ENCODE results near the gene TWIST2.

The TWIST2 gene

DNA sequence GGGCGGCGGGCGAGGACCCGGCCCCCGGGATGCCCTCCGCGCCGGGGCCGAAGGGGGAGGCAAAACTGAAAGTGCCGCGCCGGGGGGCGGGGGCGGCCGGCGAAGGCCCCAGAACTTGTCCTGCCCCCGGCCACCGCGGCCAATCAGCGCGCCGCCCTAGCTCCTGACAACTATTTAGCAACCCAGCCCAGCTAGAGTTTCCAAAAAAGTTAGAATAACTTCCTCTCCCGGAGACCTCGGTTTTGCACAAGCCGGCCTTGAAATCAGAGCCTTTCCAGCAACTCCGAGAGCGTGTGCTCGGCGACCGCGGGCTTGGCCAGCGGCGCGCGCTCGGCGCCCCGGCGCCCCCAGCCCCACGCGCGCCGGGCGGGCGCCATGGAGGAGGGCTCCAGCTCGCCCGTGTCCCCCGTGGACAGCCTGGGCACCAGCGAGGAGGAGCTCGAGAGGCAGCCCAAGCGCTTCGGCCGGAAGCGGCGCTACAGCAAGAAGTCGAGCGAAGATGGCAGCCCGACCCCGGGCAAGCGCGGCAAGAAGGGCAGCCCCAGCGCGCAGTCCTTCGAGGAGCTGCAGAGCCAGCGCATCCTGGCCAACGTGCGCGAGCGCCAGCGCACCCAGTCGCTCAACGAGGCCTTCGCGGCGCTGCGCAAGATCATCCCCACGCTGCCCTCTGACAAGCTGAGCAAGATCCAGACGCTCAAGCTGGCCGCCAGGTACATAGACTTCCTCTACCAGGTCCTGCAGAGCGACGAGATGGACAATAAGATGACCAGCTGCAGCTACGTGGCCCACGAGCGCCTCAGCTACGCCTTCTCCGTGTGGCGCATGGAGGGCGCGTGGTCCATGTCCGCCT lies at the start of gene TWIST2:
Gene TWIST2, plus strand, starts transcription at position 245 of the 850 bp plus-strand sequence. Its CDS starts 131 bp downstream, at position 376.
- Histone ChIP-seq H3K27me3 (ENCODE audit: low read depth, low read length) (peaks cover 19% of the 10 kb centered on the region), H3K4me3 (ENCODE audit: low read depth in 1 of 2, low read length in 2 of 2) (peak within 1 kb of the TSS; percentile 55 to 84), H3K9me3 (ENCODE audit: control insufficient read depth in 1 of 2, low read length in 2 of 2) (no peaks in the 10 kb centered on the region), H3K4me1 (ENCODE audit: control insufficient read depth in 1 of 2, insufficient read depth in 2 of 2, low read length in 2 of 2) (peaks cover 0 to 31% of the 10 kb centered on the region in 2 donors), H3K36me3 (ENCODE audit: control insufficient read depth in 1 of 2, insufficient read depth in 2 of 2, low read length in 2 of 2) (no peaks in the 10 kb centered on the region), H3K27ac (ENCODE audit: low read length) (no peak within 1 kb of the TSS)

- Histone ChIP-seq H3K36me3 (ENCODE audit: control insufficient read depth in 1 of 2, insufficient read depth in 2 of 2, low read length in 2 of 2) (no peaks in the 10 kb centered on the region), H3K9me3 (ENCODE audit: control insufficient read depth in 1 of 2, low read length in 2 of 2) (no peaks in the 10 kb centered on the region), H3K27ac (ENCODE audit: low read length) (no peak overlapping the region), H3K4me1 (ENCODE audit: control insufficient read depth in 1 of 2, insufficient read depth in 2 of 2, low read length in 2 of 2) (no peaks in the 10 kb centered on the region), H3K27me3 (ENCODE audit: low read depth, low read length) (no peaks in the 10 kb centered on the region), H3K4me3 (ENCODE audit: low read depth in 1 of 2, low read length in 2 of 2) (no peak overlapping the region)
Observed at GRCh38 chr2:238801791-238802190, 46.1 kb upstream of the TWIST2 start.

- Histone ChIP-seq H3K36me3 (ENCODE audit: control insufficient read depth in 1 of 2, insufficient read depth in 2 of 2, low read length in 2 of 2) (no peaks in the 10 kb centered on the region), H3K4me3 (ENCODE audit: low read depth in 1 of 2, low read length in 2 of 2) (no peak overlapping the region), H3K27ac (ENCODE audit: low read length) (no peak overlapping the region), H3K27me3 (ENCODE audit: low read depth, low read length) (no peaks in the 10 kb centered on the region), H3K9me3 (ENCODE audit: control insufficient read depth in 1 of 2, low read length in 2 of 2) (no peaks in the 10 kb centered on the region), H3K4me1 (ENCODE audit: control insufficient read depth in 1 of 2, insufficient read depth in 2 of 2, low read length in 2 of 2) (no peaks in the 10 kb centered on the region)
Observed at GRCh38 chr2:238802957-238803356, 44.9 kb upstream of the TWIST2 start.

DNA sequence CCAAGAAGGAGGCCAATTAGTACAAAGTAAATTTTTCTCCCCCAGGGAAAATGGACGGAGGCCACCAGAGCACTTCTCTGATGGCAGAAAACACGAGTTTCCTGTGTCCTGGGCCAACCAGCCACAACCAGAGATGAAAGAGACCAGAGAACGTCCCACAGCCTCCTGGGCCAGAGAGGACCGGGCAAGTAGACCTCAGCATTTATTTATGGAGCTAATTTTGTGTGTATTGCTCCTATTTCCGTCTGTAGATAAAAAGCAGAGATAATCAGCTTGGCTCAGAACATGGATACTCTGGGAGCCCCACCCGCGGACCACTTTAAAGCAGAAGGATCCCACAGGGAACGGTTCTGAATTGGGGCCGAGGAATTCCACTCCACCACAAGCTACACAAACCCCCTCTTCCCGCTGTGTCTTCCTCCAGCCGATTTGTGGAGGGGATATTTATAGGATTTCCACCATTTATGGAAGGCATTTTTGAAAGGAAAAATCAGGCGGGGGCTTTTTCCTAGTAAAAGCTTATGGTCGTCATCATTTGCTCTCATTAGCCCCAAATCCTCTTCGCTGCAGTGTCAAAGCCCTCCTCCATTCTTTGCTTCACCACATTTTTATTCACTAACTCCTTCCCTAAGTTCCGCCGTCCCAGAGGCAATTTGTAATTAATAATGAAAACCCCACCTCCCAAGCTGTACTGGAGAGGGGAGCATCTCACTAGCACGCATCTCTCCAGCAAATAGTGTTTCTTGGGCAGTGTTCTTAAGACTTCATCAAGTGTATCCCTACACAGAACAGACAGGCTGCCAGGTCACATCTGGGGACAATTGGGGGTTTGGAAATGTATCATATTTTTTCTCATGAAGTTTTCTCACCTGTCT lies 43.7 kb upstream of the TWIST2 start:
- Histone ChIP-seq H3K9me3 (ENCODE audit: control insufficient read depth in 1 of 2, low read length in 2 of 2) (peaks cover 0 to 4% of the 10 kb centered on the region in 2 donors), H3K36me3 (ENCODE audit: control insufficient read depth in 1 of 2, insufficient read depth in 2 of 2, low read length in 2 of 2) (no peaks in the 10 kb centered on the region), H3K4me1 (ENCODE audit: control insufficient read depth in 1 of 2, insufficient read depth in 2 of 2, low read length in 2 of 2) (no peaks in the 10 kb centered on the region), H3K27me3 (ENCODE audit: low read depth, low read length) (no peaks in the 10 kb centered on the region), H3K27ac (ENCODE audit: low read length) (no peak overlapping the region), H3K4me3 (ENCODE audit: low read depth in 1 of 2, low read length in 2 of 2) (no peak overlapping the region)

- Histone ChIP-seq H3K36me3 (ENCODE audit: control insufficient read depth in 1 of 2, insufficient read depth in 2 of 2, low read length in 2 of 2) (no peaks in the 10 kb centered on the region), H3K27me3 (ENCODE audit: low read depth, low read length) (no peaks in the 10 kb centered on the region), H3K27ac (ENCODE audit: low read length) (no peak overlapping the region), H3K4me1 (ENCODE audit: control insufficient read depth in 1 of 2, insufficient read depth in 2 of 2, low read length in 2 of 2) (no peaks in the 10 kb centered on the region), H3K9me3 (ENCODE audit: control insufficient read depth in 1 of 2, low read length in 2 of 2) (peaks cover 0 to 4% of the 10 kb centered on the region in 2 donors), H3K4me3 (ENCODE audit: low read depth in 1 of 2, low read length in 2 of 2) (no peak overlapping the region)
Observed at GRCh38 chr2:238808761-238809160, 39.1 kb upstream of the TWIST2 start.

DNA sequence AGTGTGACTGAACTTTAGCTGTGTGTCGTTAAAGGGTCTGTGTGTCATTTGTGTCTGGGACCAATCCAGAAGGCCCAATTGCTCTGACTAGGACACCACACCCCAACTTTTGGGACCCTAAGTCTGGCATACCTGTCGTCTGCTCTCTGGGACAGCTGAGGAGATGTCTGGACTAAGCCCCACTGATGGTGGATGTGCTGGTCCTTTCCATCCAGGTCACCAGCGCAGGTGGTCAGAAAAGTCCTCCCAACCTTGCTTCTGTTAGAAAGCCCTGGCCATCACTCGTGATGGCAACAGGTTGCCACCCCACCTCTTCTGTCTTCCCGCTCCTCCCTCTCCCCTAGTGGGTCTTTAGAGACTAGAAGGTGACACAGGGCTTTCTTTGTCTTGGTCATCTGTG lies 37.6 kb upstream of the TWIST2 start:
- Histone ChIP-seq H3K9me3 (ENCODE audit: control insufficient read depth in 1 of 2, low read length in 2 of 2) (peaks cover 0 to 4% of the 10 kb centered on the region in 2 donors), H3K27me3 (ENCODE audit: low read depth, low read length) (no peaks in the 10 kb centered on the region), H3K36me3 (ENCODE audit: control insufficient read depth in 1 of 2, insufficient read depth in 2 of 2, low read length in 2 of 2) (no peaks in the 10 kb centered on the region), H3K4me1 (ENCODE audit: control insufficient read depth in 1 of 2, insufficient read depth in 2 of 2, low read length in 2 of 2) (no peaks in the 10 kb centered on the region), H3K27ac (ENCODE audit: low read length) (no peak overlapping the region), H3K4me3 (ENCODE audit: low read depth in 1 of 2, low read length in 2 of 2) (no peak overlapping the region)

DNA sequence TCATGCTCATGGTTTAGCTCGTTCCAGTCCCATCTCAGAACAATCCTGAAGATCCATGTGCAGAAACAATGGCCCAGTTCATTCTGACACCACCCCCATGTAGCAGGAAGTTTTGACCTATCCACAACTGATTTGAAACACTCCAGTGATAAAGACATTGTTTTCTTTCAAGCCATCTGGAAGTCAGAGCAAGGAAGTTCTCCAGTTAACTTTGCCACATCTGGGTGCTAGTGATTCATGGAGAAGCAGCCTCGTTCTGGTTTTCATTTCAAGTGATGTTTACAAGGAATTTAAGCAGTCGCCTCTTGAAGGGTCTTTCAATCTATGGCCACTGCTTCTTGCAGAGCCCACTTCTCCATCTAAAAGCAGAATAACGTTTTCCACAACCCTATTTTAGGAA lies 36.6 kb upstream of the TWIST2 start:
- no peak overlapping the region for H3K4me3 ChIP-seq (ENCODE audit: low read depth in 1 of 2, low read length in 2 of 2)
- no peaks in the 10 kb centered on the region for H3K36me3 ChIP-seq (ENCODE audit: control insufficient read depth in 1 of 2, insufficient read depth in 2 of 2, low read length in 2 of 2)
- no peak overlapping the region for H3K27ac ChIP-seq (ENCODE audit: low read length)
- peaks cover 0 to 4% of the 10 kb centered on the region in 2 donors for H3K9me3 ChIP-seq (ENCODE audit: control insufficient read depth in 1 of 2, low read length in 2 of 2)
- no peaks in the 10 kb centered on the region for H3K4me1 ChIP-seq (ENCODE audit: control insufficient read depth in 1 of 2, insufficient read depth in 2 of 2, low read length in 2 of 2)
- no peaks in the 10 kb centered on the region for H3K27me3 ChIP-seq (ENCODE audit: low read depth, low read length)

- Histone ChIP-seq H3K36me3 (ENCODE audit: control insufficient read depth in 1 of 2, insufficient read depth in 2 of 2, low read length in 2 of 2) (no peaks in the 10 kb centered on the region), H3K27me3 (ENCODE audit: low read depth, low read length) (no peaks in the 10 kb centered on the region), H3K4me3 (ENCODE audit: low read depth in 1 of 2, low read length in 2 of 2) (no peak overlapping the region), H3K27ac (ENCODE audit: low read length) (no peak overlapping the region), H3K4me1 (ENCODE audit: control insufficient read depth in 1 of 2, insufficient read depth in 2 of 2, low read length in 2 of 2) (no peaks in the 10 kb centered on the region), H3K9me3 (ENCODE audit: control insufficient read depth in 1 of 2, low read length in 2 of 2) (peaks cover 0 to 4% of the 10 kb centered on the region in 2 donors)
Observed at GRCh38 chr2:238811759-238812158, 36.1 kb upstream of the TWIST2 start.

DNA sequence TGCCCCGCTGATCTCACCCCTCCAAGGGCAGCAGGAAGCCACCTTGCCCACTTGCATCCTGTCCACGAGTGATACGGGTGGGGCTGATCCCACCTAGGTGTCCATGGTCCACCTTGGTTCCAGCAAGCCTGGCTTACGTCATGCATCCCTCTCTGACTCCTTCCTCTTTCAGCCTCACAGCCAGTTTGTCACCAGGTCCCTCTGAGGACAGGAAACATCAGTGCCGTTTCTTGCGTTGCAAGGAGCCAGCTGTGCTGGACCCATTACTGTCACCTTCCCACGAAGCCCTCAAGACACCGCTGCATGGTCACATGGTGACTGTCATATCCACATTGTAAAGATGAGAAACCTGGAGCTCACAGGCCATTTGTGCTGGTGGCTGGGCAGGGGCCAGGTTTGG lies 34.8 kb upstream of the TWIST2 start:
- no peaks in the 10 kb centered on the region for H3K27me3 ChIP-seq (ENCODE audit: low read depth, low read length)

GRCh38 chr2:238814815-238815214 lies 33.1 kb upstream of the TWIST2 start:
- Histone ChIP-seq H3K27ac (ENCODE audit: low read length) (no peak overlapping the region), H3K27me3 (ENCODE audit: low read depth, low read length) (no peaks in the 10 kb centered on the region), H3K4me3 (ENCODE audit: low read depth in 1 of 2, low read length in 2 of 2) (no peak overlapping the region), H3K4me1 (ENCODE audit: control insufficient read depth in 1 of 2, insufficient read depth in 2 of 2, low read length in 2 of 2) (no peaks in the 10 kb centered on the region), H3K9me3 (ENCODE audit: control insufficient read depth in 1 of 2, low read length in 2 of 2) (no peaks in the 10 kb centered on the region), H3K36me3 (ENCODE audit: control insufficient read depth in 1 of 2, insufficient read depth in 2 of 2, low read length in 2 of 2) (no peaks in the 10 kb centered on the region)

More for the DNA sequence above, 34.8 kb upstream of the TWIST2 start:
- H3K4me3 ChIP-seq (ENCODE audit: low read depth in 1 of 2, low read length in 2 of 2): no peak overlapping the region
- no peaks in the 10 kb centered on the region for H3K36me3 ChIP-seq (ENCODE audit: control insufficient read depth in 1 of 2, insufficient read depth in 2 of 2, low read length in 2 of 2)
- no peaks in the 10 kb centered on the region for H3K4me1 ChIP-seq (ENCODE audit: control insufficient read depth in 1 of 2, insufficient read depth in 2 of 2, low read length in 2 of 2)
- peaks cover 0 to 4% of the 10 kb centered on the region in 2 donors for H3K9me3 ChIP-seq (ENCODE audit: control insufficient read depth in 1 of 2, low read length in 2 of 2)
- H3K27ac ChIP-seq (ENCODE audit: low read length): no peak overlapping the region

GRCh38 chr2:238816291-238816690 lies 31.6 kb upstream of the TWIST2 start:
- Histone ChIP-seq H3K4me1 (ENCODE audit: control insufficient read depth in 1 of 2, insufficient read depth in 2 of 2, low read length in 2 of 2) (no peaks in the 10 kb centered on the region), H3K9me3 (ENCODE audit: control insufficient read depth in 1 of 2, low read length in 2 of 2) (peaks cover 0 to 3% of the 10 kb centered on the region in 2 donors), H3K27ac (ENCODE audit: low read length) (no peak overlapping the region), H3K27me3 (ENCODE audit: low read depth, low read length) (no peaks in the 10 kb centered on the region), H3K4me3 (ENCODE audit: low read depth in 1 of 2, low read length in 2 of 2) (no peak overlapping the region), H3K36me3 (ENCODE audit: control insufficient read depth in 1 of 2, insufficient read depth in 2 of 2, low read length in 2 of 2) (no peaks in the 10 kb centered on the region)
